Mesenchymal stem cell (in vitro differentiated cells and primary cell): Measurements from ENCODE around the gene HIVEP3.

Source experiments
- DNase-seq: peaks from one replicate; pipeline ENCODE4 v3.0.0-alpha.2; 2013
- H2AFZ ChIP-seq: one replicate; pipeline ENCODE4 v1.6.1; 2013; ENCODE audit warnings: low read depth, mild to moderate bottlenecking, control low read depth, inconsistent platforms, low read length, moderate library complexity
- H2AK5ac ChIP-seq: 2 replicates; pipeline ENCODE4 v1.6.1; 2013; ENCODE audit warnings: low read length, moderate library complexity, mild to moderate bottlenecking, inconsistent platforms; ENCODE audit not compliant: severe bottlenecking
- H2BK120ac ChIP-seq: one replicate; pipeline ENCODE4 v1.6.1; 2013; ENCODE audit warnings: low read depth, mild to moderate bottlenecking, inconsistent platforms, low read length, moderate library complexity
- H2BK12ac ChIP-seq, 2 experiments: one replicate each; pipeline ENCODE4 v1.6.1; 2013; ENCODE audit warnings: inconsistent platforms in 2 of 2, low read length in 2 of 2, mild to moderate bottlenecking in 2 of 2, moderate library complexity in 2 of 2, control low read depth in 1 of 2
- H2BK15ac ChIP-seq: one replicate; pipeline ENCODE4 v1.6.1; 2013; ENCODE audit warnings: mild to moderate bottlenecking, low read depth, inconsistent platforms; ENCODE audit not compliant: poor library complexity, severe bottlenecking
- H2BK5ac ChIP-seq: 2 replicates; pipeline ENCODE4 v1.6.1; 2013; ENCODE audit warnings: low read depth, mild to moderate bottlenecking, low read length, control low read depth, inconsistent platforms; ENCODE audit not compliant: poor library complexity, severe bottlenecking
- H3K14ac ChIP-seq, 2 experiments: one replicate each; pipeline ENCODE4 v1.6.1; 2013; ENCODE audit warnings: inconsistent platforms in 2 of 2, low read length in 2 of 2, control low read depth in 1 of 2, mild to moderate bottlenecking in 1 of 2, moderate library complexity in 1 of 2
- H3K18ac ChIP-seq, 2 experiments: one replicate each; pipeline ENCODE4 v1.6.1; 2013; ENCODE audit warnings: inconsistent platforms in 2 of 2, low read length in 2 of 2, control low read depth in 1 of 2, low read depth in 1 of 2, mild to moderate bottlenecking in 1 of 2
- H3K23ac ChIP-seq, 2 experiments: one replicate each; pipeline ENCODE4 v1.6.1; 2013; ENCODE audit warnings: inconsistent platforms in 2 of 2, low read length in 2 of 2, mild to moderate bottlenecking in 2 of 2, moderate library complexity in 2 of 2, control low read depth in 1 of 2
- H3K27ac ChIP-seq: 2 replicates; pipeline ENCODE4 v1.5.1; 2013; ENCODE audit warnings: mild to moderate bottlenecking, moderate library complexity, low read length, control low read depth, inconsistent platforms; ENCODE audit not compliant: poor library complexity, severe bottlenecking
- H3K27me3 ChIP-seq, 2 experiments: 2 replicates each; pipeline versions ENCODE4 v1.6.1 to v1.7.0; 2013; ENCODE audit warnings: low read length in 2 of 2, mild to moderate bottlenecking in 2 of 2, moderate library complexity in 2 of 2, control low read depth in 1 of 2, inconsistent platforms in 1 of 2; ENCODE audit not compliant: control insufficient read depth in 1 of 2, insufficient read depth in 1 of 2
- H3K36me3 ChIP-seq, 2 experiments: 2 replicates each; pipeline versions ENCODE4 v1.6.1 to v1.7.0; 2013; ENCODE audit warnings: low read length in 2 of 2, control low read depth in 1 of 2, inconsistent platforms in 1 of 2, low read depth in 1 of 2, mild to moderate bottlenecking in 1 of 2; ENCODE audit not compliant: insufficient read depth in 2 of 2, control insufficient read depth in 1 of 2
- H3K4ac ChIP-seq, 2 experiments: one replicate each; pipeline ENCODE4 v1.6.1; 2013; ENCODE audit warnings: inconsistent platforms in 2 of 2, low read length in 2 of 2, mild to moderate bottlenecking in 2 of 2, moderate library complexity in 2 of 2, control low read depth in 1 of 2, low read depth in 1 of 2
- H3K4me1 ChIP-seq: 2 replicates; pipeline ENCODE4 v1.6.1; 2013; ENCODE audit warnings: low read depth, low read length, control low read depth; ENCODE audit not compliant: control insufficient read depth, insufficient read depth
- H3K4me2 ChIP-seq: 2 replicates; pipeline ENCODE4 v1.6.1; 2013; ENCODE audit warnings: low read length, mild to moderate bottlenecking, inconsistent platforms; ENCODE audit not compliant: poor library complexity, severe bottlenecking
- H3K4me3 ChIP-seq, 2 experiments: 2 replicates each; pipeline versions ENCODE4 v1.5.1 to v1.7.0; 2013; ENCODE audit warnings: low read length in 2 of 2, mild to moderate bottlenecking in 2 of 2, control low read depth in 1 of 2, low read depth in 1 of 2; ENCODE audit not compliant: insufficient read depth in 1 of 2
- H3K79me1 ChIP-seq: replicated peaks from 2 replicates; pipeline ENCODE4 v1.6.1; 2013; ENCODE audit warnings: mild to moderate bottlenecking, control low read depth, low read length, inconsistent platforms; ENCODE audit not compliant: poor library complexity, severe bottlenecking
- H3K9ac ChIP-seq: 2 replicates; pipeline ENCODE4 v1.7.0; 2013; ENCODE audit warnings: mild to moderate bottlenecking, low read length, moderate library complexity
- H3K9me3 ChIP-seq: 2 replicates; pipeline ENCODE4 v1.7.0; 2013; ENCODE audit warnings: mild to moderate bottlenecking, low read length; ENCODE audit not compliant: control insufficient read depth
- H4K8ac ChIP-seq: one replicate; pipeline ENCODE4 v1.6.1; 2013; ENCODE audit warnings: inconsistent platforms, mild to moderate bottlenecking, low read length, moderate library complexity
- H4K91ac ChIP-seq: one replicate; pipeline ENCODE4 v1.6.1; 2013; ENCODE audit warnings: mild to moderate bottlenecking, low read length, inconsistent platforms
- WGBS: methylation state at CpG from one replicate; pipeline ENCODE4 v1.1.7; 2013; ENCODE audit warnings: mixed read lengths; 5-methylcytosine and 5-hydroxymethylcytosine counted together

Gene HIVEP3

DNA sequence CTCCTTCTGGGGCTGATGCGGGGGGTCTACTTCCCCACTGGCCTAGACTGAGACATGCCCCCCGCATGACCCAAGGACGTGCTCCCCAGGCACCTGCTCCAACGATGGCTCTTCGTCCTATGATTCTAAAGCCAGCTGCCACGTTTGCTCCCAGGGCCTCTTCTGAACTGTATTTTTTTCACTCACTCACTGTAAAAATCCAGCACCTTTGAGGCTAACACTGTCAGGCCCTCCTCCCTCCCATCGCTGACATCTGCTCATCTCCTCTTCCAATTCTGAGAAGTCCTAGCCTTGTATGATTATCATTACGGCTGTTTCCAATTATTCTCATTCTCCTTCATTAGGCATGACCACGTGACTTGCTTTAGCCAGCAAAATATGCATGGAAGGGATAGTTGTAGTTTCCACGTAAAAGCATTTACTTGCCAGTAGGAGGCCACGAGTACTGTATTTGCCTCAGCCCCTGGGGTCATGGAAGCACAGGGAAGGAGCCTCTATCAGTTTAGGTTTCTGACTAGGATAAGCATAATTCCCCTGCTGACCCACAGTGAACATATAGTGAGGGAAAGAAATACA, 415.1 kb downstream of the HIVEP3 start:
- Histone ChIP-seq H2AK5ac (no peak overlapping the region), H3K79me1 (no peaks in the 10 kb centered on the region), H3K27me3 (peaks cover 0 to 16% of the 10 kb centered on the region in 2 experiments), H3K4me1 (peaks cover 25% of the 10 kb centered on the region), H2AFZ (no peak overlapping the region), H4K91ac (no peak overlapping the region), H3K9me3 (no peaks in the 10 kb centered on the region), H3K36me3 (no peaks in the 10 kb centered on the region), H3K4me2 (no peak overlapping the region), H3K4ac (no peak overlapping the region), H3K4me3 (no peak overlapping the region), H4K8ac (no peak overlapping the region), H3K18ac (no peak overlapping the region), H3K14ac (no peak overlapping the region), H3K27ac (no peak overlapping the region), H2BK5ac (no peak overlapping the region), H2BK120ac (no peak overlapping the region), H2BK15ac (no peak overlapping the region), H3K9ac (no peak overlapping the region), H3K23ac (no peak overlapping the region), H2BK12ac (no peak overlapping the region)
- WGBS = 86% methylated on average over 10 of the region's 11 CpGs
- DNase-seq = no peak

DNA sequence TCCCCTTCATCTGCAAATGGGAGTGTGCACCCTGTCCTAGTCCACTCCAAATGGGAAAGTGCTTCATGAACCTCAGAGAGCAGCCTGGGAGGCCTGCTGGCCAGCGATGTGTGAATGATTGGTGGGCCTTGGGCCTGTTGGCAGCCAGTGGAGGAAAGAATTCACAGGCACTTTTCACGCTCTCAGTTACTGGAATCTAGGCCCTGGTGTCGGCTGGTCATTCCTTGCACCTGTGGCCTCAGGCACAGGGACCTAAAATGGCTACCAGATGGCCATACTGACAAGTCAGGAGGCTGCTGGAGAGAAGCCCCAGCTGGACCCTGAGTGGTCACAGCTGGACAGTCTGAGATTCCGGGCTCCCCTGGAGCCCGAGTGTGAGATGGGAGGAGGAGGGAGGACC, 415.8 kb downstream of the HIVEP3 start:
- no peak overlapping the region for H3K27ac ChIP-seq
- DNase-seq = no peak
- H2BK5ac ChIP-seq = no peak overlapping the region
- H3K36me3 ChIP-seq = no peaks in the 10 kb centered on the region
- no peak overlapping the region for H2BK15ac ChIP-seq
- H3K4me3 ChIP-seq = no peak overlapping the region
- no peaks in the 10 kb centered on the region for H3K9me3 ChIP-seq
- no peaks in the 10 kb centered on the region for H3K79me1 ChIP-seq
- H4K8ac ChIP-seq = no peak overlapping the region
- H4K91ac ChIP-seq = no peak overlapping the region
- no peak overlapping the region for H3K4me2 ChIP-seq
- peaks cover 32% of the 10 kb centered on the region for H3K4me1 ChIP-seq
- H3K9ac ChIP-seq = no peak overlapping the region
- no peak overlapping the region for H3K14ac ChIP-seq
- no peak overlapping the region for H3K23ac ChIP-seq
- H3K27me3 ChIP-seq = peaks cover 0 to 10% of the 10 kb centered on the region in 2 experiments
- WGBS = 89% methylated on average over 5 of the region's 5 CpGs
- H3K18ac ChIP-seq = no peak overlapping the region
- H2BK12ac ChIP-seq = no peak overlapping the region
- H2BK120ac ChIP-seq = no peak overlapping the region
- no peak overlapping the region for H2AFZ ChIP-seq
- H2AK5ac ChIP-seq = peak overlapping the region; percentile 57
- H3K4ac ChIP-seq = no peak overlapping the region

DNA sequence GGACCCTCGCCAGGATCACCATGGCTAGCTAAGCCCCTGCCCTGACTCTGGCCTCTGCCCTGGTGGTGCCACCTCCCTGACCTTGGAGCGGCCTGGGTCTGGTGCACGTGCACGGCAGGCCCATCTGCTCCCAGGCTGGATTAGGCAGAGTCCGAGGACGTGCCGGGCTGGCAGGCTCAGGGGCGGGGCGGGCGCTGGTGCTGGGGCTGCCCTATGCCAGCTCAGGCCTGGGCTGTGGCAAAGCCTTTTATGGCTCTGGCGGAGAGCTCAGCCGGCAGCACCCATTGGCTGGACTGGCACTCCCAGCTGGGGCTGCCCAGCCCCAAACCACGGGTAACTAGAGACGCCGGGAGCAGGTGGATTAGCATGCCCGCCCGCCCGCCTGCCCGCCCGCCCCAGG, 417.1 kb downstream of the HIVEP3 start:
- H3K4me1 ChIP-seq = peaks cover 41% of the 10 kb centered on the region
- H3K9me3 ChIP-seq = no peaks in the 10 kb centered on the region
- no peak overlapping the region for H3K23ac ChIP-seq
- no peak overlapping the region for H3K14ac ChIP-seq
- no peak overlapping the region for H3K18ac ChIP-seq
- H2BK120ac ChIP-seq = no peak overlapping the region
- DNase-seq = no peak
- no peak overlapping the region for H4K91ac ChIP-seq
- H3K27me3 ChIP-seq = peaks cover 0 to 2% of the 10 kb centered on the region in 2 experiments
- no peak overlapping the region for H3K4me3 ChIP-seq
- H3K36me3 ChIP-seq = no peaks in the 10 kb centered on the region
- peak overlapping the region; percentile 21 for H2AK5ac ChIP-seq
- H2BK5ac ChIP-seq = no peak overlapping the region
- no peak overlapping the region for H3K4me2 ChIP-seq
- H3K4ac ChIP-seq = no peak overlapping the region
- H2AFZ ChIP-seq = no peak overlapping the region
- 94% methylated on average over 20 of the region's 20 CpGs for WGBS
- H2BK12ac ChIP-seq = no peak overlapping the region
- H2BK15ac ChIP-seq = no peak overlapping the region
- H3K9ac ChIP-seq = no peak overlapping the region
- H3K79me1 ChIP-seq = no peaks in the 10 kb centered on the region
- H4K8ac ChIP-seq = no peak overlapping the region
- no peak overlapping the region for H3K27ac ChIP-seq

DNA sequence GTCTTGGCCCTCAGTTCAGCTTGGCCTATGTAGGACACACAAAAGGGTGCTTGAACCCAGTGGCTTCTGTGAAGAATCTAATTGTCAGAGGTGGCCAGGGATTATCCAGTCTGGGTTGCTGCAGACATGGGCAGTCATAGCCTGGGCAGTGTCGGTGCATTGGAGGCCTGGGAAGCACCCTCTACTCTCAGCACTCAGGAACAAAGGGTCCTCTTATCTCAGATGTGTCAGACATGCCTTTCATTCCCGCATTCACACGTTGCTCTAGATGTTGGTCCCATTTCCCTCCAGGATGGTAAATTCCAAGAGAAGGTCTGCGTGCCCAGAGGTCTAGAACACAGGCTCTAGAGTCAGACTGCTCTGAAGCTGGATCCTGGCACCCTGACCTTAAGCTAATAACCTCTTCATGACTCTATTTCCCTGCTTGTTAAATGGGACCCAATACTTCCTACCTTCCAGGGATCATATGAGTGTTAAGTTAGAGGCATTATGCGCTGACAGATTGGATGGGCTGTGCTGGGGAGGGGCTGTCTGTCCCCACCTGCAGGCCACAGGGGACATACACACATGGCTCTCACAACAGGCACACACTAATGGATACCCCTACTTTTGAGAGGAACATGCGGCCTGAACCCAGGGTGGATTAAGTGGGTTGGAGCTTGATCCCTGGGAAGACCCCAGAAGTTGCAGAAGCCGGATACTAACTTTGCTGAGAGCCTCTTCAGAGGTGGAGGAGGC, 417.8 kb downstream of the HIVEP3 start:
- Histone ChIP-seq H2BK12ac (no peak overlapping the region), H3K4me2 (no peak overlapping the region), H2AK5ac (peak overlapping the region; percentile 21), H2BK120ac (no peak overlapping the region), H3K9ac (no peak overlapping the region), H2BK5ac (no peak overlapping the region), H3K79me1 (no peaks in the 10 kb centered on the region), H3K4ac (no peak overlapping the region), H3K14ac (no peak overlapping the region), H3K27me3 (peaks cover 0 to 4% of the 10 kb centered on the region in 2 experiments), H3K36me3 (no peaks in the 10 kb centered on the region), H3K23ac (no peak overlapping the region), H3K27ac (no peak overlapping the region), H3K4me1 (peaks cover 47% of the 10 kb centered on the region), H3K9me3 (no peaks in the 10 kb centered on the region), H4K91ac (no peak overlapping the region), H3K18ac (no peak overlapping the region), H4K8ac (no peak overlapping the region), H2AFZ (no peak overlapping the region), H3K4me3 (no peak overlapping the region), H2BK15ac (no peak overlapping the region)
- DNase-seq = no peak
- WGBS = 84% methylated on average over 6 of the region's 7 CpGs
